Activated CD4-positive, alpha-beta T cell treated with anti-CD3 and anti-CD28 coated beads, Interleukin-2, amount 50 U/mL, for 24 hours (primary cell): ENCODE measurements around the gene DSCAML1.

Source experiments
- DNase-seq, 2 donors: peaks; one replicate each; pipeline ENCODE4 v3.0.0-alpha.2; 2020; ENCODE audit warnings: low read depth in 1 of 2, low spot score in 1 of 2

Gene DSCAML1

DNA sequence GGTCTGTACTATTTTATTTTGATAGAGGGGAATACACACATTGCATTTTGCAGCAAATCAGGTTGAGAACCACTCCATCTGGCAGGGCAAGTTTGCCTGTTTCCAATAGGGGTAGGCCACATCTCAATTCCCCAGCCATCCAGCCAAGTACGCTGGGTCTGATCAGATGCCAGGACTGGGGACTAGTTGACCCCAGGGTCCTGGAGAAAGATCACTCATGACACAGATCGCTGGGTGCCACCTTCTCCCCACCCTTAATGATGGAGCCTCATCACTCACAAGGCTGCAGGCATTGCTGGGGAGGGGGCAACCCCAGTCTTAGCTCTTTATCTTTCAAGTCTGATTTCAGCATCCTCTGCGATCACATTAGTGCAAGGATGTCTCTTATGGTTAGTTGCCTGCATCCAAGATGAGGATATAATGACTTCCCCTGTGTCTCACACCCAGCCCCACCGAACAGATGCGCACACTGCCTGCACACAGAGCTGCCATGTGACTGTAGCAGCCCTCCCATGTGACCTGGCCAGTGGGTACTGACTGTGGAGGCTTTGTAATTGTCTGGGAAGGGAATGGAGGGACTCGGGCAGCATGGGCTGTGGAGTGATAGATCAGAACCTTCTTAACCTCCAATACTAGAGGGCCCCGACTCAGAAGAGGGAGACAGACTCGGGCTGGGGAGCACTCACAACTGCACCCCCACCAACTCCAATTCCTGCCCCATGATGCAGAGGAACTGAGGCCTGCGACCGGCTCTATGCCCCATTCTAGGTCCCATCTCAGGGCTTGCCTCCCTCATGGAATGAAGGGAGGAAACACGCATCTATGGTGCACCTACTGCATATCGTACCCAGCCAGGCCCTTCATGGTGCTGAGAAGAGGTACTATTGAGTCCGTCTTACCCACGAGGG is 155.8 kb downstream of the DSCAML1 start:
- DNase-seq, result no peak

DNA sequence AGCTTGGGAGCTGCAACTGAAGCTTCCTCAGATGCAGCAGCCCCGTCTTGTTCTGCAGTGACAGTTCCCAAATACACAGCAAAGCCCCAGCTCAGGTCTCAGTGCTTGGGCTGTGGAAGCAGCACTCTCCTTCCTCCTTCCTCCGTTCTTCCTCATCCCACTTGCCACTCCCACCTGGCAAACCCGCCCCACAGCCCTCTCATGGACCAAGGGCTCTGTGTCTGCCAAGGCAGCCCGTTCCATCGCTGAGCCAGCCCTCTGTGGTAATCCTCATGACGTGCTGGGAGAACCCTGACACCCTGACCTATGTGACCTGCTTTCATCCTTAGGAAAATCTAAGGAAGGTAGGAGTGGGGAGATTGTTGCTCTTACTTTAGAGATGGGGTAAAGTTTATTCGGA is 157.0 kb downstream of the DSCAML1 start:
- DNase-seq, result no peak

DNA sequence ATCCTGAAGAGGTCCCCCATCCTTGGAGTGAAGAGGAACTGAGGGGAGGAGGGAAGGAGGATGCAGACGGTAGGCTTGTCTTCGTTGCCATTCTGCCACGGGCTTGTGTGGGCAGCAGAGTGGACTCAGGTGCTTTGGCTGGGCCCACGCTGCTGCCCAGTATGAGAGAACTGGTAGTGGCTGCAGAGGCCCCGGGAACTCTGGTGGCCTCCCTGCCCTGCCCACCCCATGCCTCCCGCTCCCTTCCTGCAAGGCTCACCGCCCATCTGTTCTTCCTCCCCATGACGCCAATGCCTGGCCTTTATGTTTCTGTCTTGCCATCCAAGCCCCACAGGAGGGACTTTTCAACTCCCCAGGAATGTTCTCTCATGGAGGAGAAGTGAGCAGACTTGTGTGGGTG is 157.4 kb downstream of the DSCAML1 start:
- no peak for DNase-seq

DNA sequence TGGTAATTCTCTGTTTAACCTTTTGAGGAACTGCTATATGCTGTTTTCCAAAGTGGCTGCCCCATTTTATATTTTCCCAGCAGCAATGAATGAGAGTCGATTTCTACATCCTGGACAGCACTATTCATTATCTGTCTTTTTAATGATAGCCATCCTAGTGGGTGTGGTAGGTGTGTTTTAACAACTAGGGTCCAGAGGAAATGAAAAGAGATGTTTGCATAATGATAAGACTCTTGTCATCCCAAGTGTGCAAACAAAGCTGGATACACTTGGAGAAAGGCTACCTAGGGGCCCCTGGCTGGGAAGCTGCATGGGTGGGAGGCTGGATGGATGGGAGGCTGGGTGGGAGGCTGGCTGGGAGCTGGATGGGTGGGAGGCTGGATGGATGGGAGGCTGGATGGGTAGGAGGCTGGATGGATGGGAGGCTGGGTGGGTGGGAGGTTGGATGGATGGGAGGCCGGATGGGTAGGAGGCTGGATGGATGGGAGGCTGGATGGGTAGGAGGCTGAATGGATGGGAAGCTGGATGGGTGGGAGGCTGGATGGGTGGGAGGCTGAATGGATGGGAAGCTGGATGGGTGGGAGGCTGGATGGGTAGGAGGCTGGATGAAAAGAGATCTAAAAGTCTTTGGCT is 158.0 kb downstream of the DSCAML1 start:
- DNase-seq, result no peak

DNA sequence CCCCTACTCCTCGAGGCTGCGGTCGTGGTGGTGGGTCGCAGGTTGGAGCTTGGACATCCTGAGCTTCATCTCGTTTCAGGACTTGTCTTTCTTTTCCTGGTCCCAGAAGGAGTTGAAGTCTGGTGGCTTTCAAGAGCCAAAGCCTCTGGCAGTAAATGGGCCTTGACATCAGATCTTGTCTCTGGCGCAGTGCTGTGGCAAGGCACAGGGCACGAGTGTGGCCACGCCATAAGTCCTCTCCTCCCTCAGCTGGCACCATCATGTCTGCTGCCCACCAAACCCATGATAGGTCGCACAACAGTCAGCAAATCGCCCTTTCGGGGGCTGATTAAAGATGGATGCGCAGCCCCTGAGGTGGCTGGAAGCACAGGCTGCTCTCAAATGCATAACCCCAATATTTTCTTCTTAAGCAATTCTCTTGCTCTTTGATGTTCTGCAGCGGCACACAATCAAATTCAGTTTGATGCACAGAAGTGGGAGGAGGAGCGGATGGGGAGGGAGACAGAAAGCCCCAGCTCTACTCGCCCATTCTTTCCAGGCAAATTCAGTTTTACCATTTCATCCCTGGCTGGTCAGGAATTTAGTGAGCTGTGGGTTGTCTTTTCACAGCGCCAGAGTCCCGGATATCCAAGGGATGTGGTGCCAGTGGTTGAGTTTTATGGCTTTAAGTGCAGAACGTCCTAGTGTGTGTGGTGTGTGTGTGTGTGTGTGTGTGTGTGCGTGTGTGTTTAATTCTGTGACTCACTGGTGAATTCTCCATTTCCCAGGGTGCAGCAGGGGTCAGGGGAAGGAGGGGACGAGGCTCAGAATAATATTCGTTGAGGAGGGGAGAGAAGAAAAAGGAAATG is 162.0 kb downstream of the DSCAML1 start:
- no peak for DNase-seq

DNA sequence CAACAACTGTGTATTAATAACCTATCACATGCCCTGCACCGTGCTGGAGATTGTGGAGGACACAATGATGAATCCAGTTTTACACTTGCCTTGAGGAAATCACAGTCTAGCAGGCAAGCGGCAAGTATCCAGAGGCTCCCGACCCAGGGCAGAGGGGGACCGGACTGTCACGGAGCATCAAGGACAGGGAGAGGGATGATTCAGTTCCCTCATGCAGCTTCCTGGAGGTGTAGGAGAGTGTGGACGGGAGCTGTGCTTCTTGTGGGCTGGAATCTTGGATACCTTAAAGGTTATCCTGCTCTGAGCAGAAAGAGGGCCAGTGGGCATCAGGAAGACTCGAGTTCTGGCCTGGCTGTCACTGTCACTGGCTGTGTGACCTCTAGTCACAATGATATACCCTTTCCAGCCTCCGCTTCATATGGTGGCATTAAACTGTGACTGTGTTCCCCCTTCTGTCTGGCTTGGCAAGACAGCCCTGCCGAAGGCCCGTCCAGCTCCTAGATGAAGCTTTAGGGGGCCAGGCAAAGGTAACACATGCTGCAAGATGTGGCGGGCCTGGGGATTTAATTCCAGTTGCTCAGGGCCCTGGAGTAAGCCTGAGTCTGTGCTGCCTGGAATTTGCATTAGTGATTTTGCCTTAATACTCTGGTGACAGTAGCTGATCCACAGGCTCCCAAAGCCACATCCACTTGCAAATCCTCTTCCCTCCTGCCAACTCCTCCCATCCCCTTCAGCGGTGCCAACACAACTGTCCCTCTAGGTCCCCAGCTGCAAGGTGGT is 162.8 kb downstream of the DSCAML1 start:
- no peak for DNase-seq

DNA sequence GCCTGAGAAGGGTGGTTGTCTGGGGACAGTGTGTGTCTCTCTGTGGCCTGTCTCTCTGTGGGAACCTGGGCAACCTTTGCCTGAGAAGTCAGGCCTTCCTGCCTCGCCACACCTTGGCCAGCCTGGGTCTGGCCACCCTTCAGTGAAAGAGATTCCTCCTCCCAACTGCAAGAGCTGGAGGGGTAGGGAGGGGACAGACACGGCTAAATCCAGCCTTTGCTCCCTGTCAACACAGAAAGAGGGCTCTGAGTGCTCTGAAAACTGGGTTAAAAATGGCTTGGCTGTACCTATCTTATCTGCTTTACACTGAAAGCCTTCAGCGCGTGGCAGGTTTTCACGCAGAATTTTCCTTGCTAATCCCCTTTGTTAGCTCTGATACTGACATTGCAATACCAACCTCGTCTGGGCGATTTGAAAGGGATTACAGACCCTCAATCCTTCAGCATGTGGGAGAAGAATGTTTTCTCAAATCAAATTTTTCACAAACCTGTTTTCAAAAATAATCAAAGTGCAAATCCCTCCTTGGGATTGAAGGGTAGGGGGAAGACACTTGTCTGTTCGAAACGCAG is 163.7 kb downstream of the DSCAML1 start:
- no peak for DNase-seq

DNA sequence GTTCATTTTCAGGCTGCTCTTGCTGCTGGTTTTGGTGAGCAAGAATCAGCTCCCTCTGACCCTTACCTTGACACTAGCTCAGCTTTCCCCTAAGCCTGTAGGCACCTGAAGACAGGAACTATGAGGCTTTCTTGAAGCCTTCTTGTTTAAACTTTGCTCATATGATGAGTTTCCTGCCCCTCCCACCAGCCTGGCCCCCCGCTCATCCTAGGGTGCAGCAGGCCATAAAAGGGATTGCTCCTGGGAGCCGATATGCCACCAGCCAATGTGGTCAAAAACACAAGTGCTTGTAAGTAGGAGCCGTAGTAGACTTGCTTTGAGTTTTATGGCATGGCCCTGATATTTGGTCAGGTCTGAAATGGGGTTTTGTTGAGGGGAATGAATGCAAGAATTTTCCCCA is 164.7 kb downstream of the DSCAML1 start:
- DNase-seq, result no peak

DNA sequence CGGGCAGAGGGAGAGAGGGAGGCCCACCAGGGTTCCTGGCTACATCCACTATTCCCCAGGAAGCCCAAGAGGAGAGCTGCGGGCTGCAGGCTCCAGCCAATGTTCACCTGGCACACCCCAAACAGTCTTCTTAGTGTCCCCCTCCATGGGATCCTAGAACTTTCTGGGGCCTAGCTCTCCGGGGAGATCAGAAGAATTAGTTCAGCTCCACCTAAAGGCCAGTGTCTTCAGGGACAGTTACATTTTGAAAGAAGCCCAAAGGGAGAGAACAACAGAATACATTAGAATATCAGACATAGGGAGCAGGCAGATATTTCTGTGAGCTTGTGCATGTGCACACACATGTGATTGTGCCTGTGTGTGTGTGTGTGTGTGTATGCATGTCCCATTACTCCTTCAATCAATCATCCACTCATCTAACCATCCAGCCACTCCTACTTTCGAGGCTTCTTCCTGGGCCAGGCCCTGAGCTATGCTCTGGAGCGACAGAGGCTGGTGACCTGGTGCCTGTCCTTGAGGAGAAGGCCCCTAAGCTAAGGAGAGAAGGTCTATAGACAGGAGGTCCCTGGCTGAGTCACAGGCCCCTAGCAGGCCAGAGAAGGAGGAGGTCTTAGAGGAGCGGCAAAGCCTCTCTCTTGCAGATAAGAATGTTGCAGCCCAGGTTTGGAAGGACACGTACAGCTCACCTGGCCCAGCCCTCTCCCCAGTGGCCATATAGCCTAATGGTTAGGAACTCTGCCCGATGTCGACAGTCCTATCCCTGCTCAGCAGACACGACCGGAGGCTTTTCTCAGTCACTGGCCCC is 165.5 kb downstream of the DSCAML1 start:
- DNase-seq, result no peak

DNA sequence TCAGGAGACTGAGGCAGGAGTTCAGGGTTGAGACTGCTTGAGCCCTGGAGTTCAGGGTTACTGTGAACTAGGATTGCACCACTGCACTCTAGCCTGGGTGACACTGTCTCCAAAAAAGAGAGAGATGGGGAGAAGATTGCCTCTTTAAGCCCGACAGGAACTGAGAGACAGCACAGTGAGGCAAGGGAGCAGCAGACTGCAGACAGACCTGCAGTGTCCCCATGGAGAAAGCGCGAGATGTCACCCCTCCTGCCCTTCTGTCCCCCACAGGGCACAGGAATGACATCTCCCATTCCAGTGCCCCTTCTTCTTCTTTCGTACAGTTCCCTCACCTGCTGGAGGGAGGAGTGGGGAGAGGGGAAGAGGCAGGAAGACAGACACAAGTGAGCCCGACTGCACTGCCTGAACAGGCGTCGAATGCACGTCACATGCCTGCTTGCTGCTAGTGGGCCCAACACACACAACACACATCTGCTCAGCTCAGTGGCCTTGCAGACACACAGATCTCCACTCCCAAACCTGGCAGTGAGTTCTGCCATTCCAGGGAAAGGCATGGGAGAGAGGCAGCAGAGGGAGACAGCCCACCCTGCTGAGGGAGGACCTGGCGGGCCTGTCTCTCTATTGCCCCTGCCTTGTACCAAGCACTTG is 167.0 kb downstream of the DSCAML1 start:
- DNase-seq, result no peak

DNA sequence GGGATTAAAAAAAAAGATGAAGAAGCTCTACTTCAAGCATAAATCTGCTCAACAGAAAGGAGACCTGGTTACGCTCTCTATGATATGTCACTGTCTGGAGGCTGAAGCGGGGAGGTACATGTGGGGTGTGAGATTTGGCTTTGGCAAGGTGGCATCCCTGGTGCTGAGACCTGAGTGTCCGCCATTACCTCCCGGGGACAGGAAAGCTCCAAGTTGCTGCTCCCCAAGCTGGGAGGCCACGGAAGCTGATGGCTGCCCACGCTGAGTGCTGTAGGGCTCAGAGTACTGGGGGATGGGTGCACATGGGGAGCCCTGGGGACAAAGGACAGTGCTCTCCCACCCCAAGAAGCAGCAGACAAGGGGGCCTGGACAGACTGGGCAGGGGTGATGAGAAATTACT is 167.9 kb downstream of the DSCAML1 start:
- no peak for DNase-seq

DNA sequence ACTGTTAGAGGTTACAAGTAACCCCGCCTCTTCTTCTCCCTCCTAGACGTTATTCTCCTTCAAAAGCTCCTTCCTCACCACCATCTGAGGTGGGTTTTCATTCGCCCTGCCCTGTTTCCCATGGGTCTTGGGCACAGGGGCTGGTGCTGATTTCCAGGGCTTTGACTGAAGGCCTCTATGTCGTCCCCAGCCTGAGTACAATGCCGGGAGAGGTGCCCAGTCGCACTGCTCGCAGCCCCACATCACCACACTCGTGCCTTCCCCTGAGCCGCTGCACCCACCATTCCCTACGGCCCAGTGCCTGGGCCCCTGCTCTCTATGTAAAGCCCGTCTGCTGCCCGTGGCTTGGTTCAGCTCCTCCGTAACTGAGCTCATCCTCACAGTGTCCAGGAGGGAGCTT is 169.8 kb downstream of the DSCAML1 start:
- no peak for DNase-seq

DNA sequence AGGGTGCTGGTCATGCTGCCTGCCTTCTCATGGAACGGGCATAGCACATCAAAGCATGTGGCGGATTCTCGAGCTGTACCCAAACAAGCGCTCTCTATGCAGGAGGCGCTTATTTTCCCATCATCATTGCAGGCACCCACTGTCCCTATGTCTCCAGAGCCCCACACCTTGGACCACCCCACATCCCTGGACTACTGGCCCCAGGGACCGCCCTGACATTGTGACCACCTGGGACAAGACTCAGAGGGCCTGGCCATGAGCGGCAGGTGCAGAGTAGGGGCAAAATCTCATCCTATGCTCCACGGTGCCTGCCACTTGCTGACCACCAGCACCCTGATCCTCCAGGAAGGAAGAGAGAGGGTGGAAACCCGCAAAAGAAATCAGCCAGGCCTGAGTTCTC is 170.4 kb downstream of the DSCAML1 start:
- no peak for DNase-seq

DNA sequence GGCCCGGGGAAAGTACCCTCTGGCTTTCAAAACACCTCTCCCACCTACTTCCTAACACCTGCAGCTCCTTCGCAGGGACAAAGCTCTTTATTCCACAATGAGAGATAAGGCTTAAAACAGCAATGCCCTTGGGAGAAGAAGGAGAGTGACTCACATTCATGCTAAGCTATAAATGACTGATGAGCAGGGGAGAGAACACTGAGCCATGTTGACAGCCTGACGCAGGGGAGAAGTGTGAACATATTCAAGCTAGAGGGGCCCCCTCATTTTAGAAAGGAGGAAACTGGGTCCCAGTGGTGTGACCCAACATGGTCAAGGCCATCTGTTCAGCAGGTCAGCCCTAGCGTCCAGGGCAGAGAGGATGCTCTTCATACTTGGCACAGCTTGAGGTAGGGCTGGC is 171.8 kb downstream of the DSCAML1 start:
- no peak for DNase-seq

DNA sequence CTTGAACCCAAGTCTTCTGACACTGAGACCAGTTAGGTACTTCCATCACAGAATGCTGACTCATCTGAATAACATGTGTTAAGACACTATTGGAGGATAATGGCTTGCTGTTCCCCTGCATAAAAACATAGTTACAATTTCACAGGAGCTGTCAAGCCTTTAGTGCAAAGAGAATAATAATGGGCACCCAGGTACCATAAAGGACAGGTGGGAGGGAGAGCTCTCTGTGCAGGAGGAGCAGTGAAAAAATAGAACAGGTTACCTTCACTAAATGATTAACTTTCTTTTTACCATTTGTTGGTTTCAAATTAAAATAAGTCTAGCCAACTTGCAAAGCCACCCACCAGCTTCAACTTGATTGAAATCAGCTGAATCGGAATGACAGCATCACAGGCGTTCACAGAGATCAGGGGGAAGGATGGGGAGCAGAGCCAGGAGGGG is 173.2 kb downstream of the DSCAML1 start:
- no peak for DNase-seq

DNA sequence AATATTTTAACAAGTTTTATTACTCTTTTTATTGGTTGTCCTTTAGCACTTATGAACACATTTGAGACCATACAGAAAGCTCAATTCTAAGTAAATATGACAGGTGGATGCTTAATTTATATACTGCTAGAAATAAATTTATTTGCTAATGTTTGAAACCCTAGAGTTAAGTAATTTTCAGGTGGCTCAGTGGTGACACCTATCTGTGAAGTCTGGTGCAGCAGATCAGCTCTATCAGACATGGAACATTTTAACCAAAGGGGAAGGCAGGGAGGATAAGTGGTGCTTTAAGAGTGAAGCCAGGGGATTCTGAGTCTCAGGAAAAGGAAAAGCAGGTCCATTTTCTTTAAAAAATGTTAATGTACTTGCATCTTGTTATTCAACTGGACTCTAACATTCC is 175.8 kb downstream of the DSCAML1 start:
- DNase-seq, result no peak

DNA sequence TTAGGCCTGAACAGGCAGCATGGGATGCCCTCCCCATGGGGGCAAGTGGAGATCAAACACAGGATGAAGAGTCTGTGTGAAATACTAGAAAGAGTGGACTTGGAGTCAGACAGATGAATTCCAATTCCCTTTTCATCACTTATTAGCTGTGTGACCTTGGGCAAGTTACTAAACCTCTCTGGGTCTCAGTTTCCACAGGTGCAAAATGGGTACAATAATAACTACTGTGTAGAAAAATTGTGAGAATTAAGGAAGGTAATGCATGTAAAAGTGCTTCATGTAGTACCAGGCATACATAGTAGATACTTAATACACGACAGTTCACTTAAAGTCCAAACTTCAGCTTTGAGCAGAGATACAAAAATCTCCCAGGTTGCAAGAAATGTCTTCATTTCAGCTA is 176.4 kb downstream of the DSCAML1 start:
- DNase-seq, result no peak

DNA sequence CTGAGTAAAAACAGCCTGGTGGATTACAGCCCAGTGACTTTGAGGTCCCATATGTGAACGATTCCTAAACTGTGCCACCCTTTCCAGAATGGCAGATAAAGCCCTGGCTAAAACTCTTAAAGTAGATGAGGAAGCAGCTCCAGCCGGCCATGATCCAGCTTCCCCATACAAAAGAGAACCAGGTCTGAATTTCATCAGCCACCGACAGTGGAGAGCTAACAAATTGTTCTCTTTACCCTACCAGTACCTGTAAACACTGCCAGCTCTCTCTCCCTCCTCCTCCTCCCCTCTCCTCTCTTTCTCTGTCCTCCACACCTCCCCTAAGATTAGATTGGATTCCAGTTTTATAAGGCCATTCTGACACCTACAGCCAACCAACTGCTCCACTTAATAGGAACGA is 176.9 kb downstream of the DSCAML1 start:
- no peak for DNase-seq

DNA sequence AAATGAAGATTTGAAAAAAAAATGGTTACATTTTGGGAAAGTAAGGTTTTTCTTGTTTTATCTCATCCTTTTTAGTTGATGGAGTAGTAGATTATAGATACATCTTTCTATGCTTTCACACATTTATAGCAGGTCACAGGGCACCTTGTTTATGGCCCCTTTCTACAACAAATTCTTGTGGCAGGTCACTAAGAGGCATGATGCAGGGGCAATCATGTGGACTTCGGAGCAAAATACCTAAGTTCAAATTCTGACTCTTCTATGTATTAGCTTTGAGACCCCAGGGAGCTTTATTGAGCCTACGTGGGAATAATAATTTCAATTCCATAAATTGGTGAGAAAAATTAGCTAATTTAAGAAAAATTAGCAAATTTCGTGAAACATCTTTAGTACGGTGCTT is 177.4 kb downstream of the DSCAML1 start:
- no peak for DNase-seq
